K562 (cell line): ENCODE data around the gene GBF1. TPM values are rescaled to one million over a fixed set of nuclear protein-coding genes. Genes with fewer than 3 reads are reported as not detected.

Source experiments
- ATAC-seq: fragments of 200-7000 bp; cut with Tn5 transposase; 3 replicates; pipeline ENCODE4 v1.9.1; 2020; ENCODE audit warnings: moderate library complexity
- BruUV-seq: library from RNA; stranded (reverse); fragments of 400-500 nt; replicated peaks from 2 replicates; lab custom pipeline; 2021; lab: Mats Ljungman, UMichigan
- CTCF ChIA-PET: fragments of 300-600 bp; formaldehyde crosslinking; extraction: SDS; loops from one replicate; lab custom pipeline; 2021; ENCODE audit warnings: low intra/inter-chr PET ratio; lab: Yijun Ruan, JAX
- POLR2A ChIA-PET: fragments of 300-600, 350-650 bp; sonication (Branson Sonifier 250); formaldehyde crosslinking; extraction: SDS; loops from one replicate; lab custom pipeline; 2021; ENCODE audit warnings: antibody characterized with exemption, inconsistent platforms; lab: Yijun Ruan, JAX
- DNase-seq, 4 experiments: peaks; one replicate each; pipeline versions ENCODE4 v3.0.0 to v3.0.0-alpha.2; 2011 to 2018; ENCODE audit warnings: low spot score in 3 of 4, mixed read lengths in 3 of 4; ENCODE audit errors: extremely low read depth in 1 of 4
- FAIRE-seq: peaks from 2 replicates; lab custom pipeline; 2011; peaks lifted over from hg19 to GRCh38; lab: Jason Lieb, UNC
- H2AFZ ChIP-seq: 2 replicates; pipeline ENCODE4 v1.6.0; 2011; ENCODE audit warnings: low read depth, low read length, control low read depth, inconsistent platforms
- H3K27ac ChIP-seq: fragments of 200-600 bp; 3 replicates; pipeline ENCODE4 v1.8.0; 2011; ENCODE audit warnings: low read depth, mild to moderate bottlenecking, control low read depth, inconsistent platforms, low read length, moderate library complexity, mixed read lengths; ENCODE audit errors: extremely low read depth
- H3K27me3 ChIP-seq, 2 experiments: fragments of 300-600 bp in 1 of 2; 2 replicates in 1 of 2; 3 replicates in 1 of 2; pipeline versions ENCODE4 v1.6.0 to v1.8.0; 2011; ENCODE audit warnings: inconsistent platforms in 2 of 2, low read length in 2 of 2, mild to moderate bottlenecking in 1 of 2, mixed read lengths in 1 of 2, moderate library complexity in 1 of 2; ENCODE audit not compliant: control insufficient read depth in 2 of 2, insufficient read depth in 2 of 2
- H3K36me3 ChIP-seq: fragments of 300-600 bp; 3 replicates; pipeline ENCODE4 v1.8.0; 2011; ENCODE audit warnings: mild to moderate bottlenecking, low read length, inconsistent platforms; ENCODE audit not compliant: control insufficient read depth, insufficient read depth
- H3K4me1 ChIP-seq, 2 experiments: fragments of 200-600 bp in 1 of 2; replicated peaks in 1 of 2; 2 replicates in 1 of 2; 3 replicates in 1 of 2; pipeline versions ENCODE4 v1.5.1 to v1.8.0; 2011; ENCODE audit warnings: inconsistent platforms in 2 of 2, low read length in 2 of 2, mild to moderate bottlenecking in 1 of 2, mixed read lengths in 1 of 2, moderate library complexity in 1 of 2; ENCODE audit not compliant: control insufficient read depth in 2 of 2, insufficient read depth in 2 of 2
- H3K4me2 ChIP-seq: 2 replicates; pipeline ENCODE4 v1.6.1; 2011; ENCODE audit warnings: low read length, control low read depth, inconsistent platforms, mixed read lengths; ENCODE audit not compliant: insufficient read depth
- H3K4me3 ChIP-seq: fragments of 200-600 bp; sonication (generic), shearing (Covaris generic); 2 replicates; pipeline ENCODE4 v1.5.1; 2016; ENCODE audit warnings: control low read depth, inconsistent platforms
- H3K79me2 ChIP-seq: fragments of 200-600 bp; 3 replicates; pipeline ENCODE4 v1.8.0; 2011; ENCODE audit warnings: low read length, inconsistent platforms; ENCODE audit not compliant: control insufficient read depth, insufficient read depth
- H3K9ac ChIP-seq, 2 experiments: 2 replicates each; pipeline versions ENCODE4 v1.6.0 to v1.6.1; 2011; ENCODE audit warnings: low read depth in 2 of 2, low read length in 2 of 2, control low read depth in 1 of 2, inconsistent platforms in 1 of 2, mild to moderate bottlenecking in 1 of 2, mixed read lengths in 1 of 2; ENCODE audit not compliant: insufficient read depth in 1 of 2
- H3K9me1 ChIP-seq: one replicate; pipeline ENCODE4 v1.6.0; 2011; ENCODE audit warnings: inconsistent platforms, mild to moderate bottlenecking, low read length, moderate library complexity; ENCODE audit not compliant: control insufficient read depth, insufficient read depth
- H3K9me3 ChIP-seq: replicated peaks from 2 replicates; pipeline ENCODE4 v1.5.1; 2011; ENCODE audit warnings: low read depth, low read length, inconsistent platforms; ENCODE audit not compliant: control insufficient read depth, insufficient read depth
- H4K20me1 ChIP-seq: replicated peaks from 2 replicates; pipeline ENCODE4 v1.6.1; 2011; ENCODE audit warnings: low read length, inconsistent platforms, mixed read lengths; ENCODE audit not compliant: control insufficient read depth, insufficient read depth
- EZH2 ChIP-seq: IDR thresholded peaks from 2 replicates; pipeline ENCODE4 v1.6.1; 2012; ENCODE audit warnings: low read depth, mild to moderate bottlenecking, inconsistent platforms, low read length, borderline replicate concordance
- MEIS2 ChIP-seq: fragments of 450-650 bp; IDR thresholded peaks from 2 replicates; pipeline ENCODE4 v1.6.1; 2014; ENCODE audit warnings: mild to moderate bottlenecking; ENCODE audit not compliant: partially characterized antibody
- NR1H2 ChIP-seq: sonication (generic); formaldehyde crosslinking; IDR thresholded peaks from 2 replicates; pipeline ENCODE4 v1.4.0; 2020; ENCODE audit warnings: mild to moderate bottlenecking, missing genetic modification reagents
- ZNF140 ChIP-seq: fragments of 250-450 bp; sonication (Bioruptor Pico); IDR thresholded peaks from 2 replicates; pipeline ENCODE4 v1.8.0; 2021; ENCODE audit warnings: moderate library complexity, mild to moderate bottlenecking, inconsistent platforms
- ZNF277 ChIP-seq: fragments of 250-450 bp; sonication (Bioruptor Pico); IDR thresholded peaks from 2 replicates; pipeline ENCODE4 v1.8.0; 2022; ENCODE audit warnings: inconsistent platforms, mild to moderate bottlenecking, moderate library complexity, borderline replicate concordance
- WGBS: fragments of 100-300 bp; shearing (Covaris generic); methylation state at CpG from one replicate; pipeline ENCODE4 v1.1.6; 2016; ENCODE audit warnings: low coverage, mixed read lengths; ENCODE audit not compliant: insufficient coverage; ENCODE audit errors: missing lambda C conversion rate; 5-methylcytosine and 5-hydroxymethylcytosine counted together
- in situ Hi-C: fragments of 300-500 bp; cut with MboI; formaldehyde crosslinking; loops from 4 replicates; pipeline ENCODE4 v1.15.0; 2018; ENCODE audit warnings: inconsistent platforms, mixed read lengths
- intact Hi-C: fragments of 100-400 bp; cut with micrococcal nuclease; formaldehyde crosslinking; loops from 2 replicates; pipeline ENCODE4 v1.14.2; 2022
- polyA plus RNA-seq, 8 experiments: library from polyadenylated mRNA; depleted of rRNA in 4 of 8; stranded (reverse) in 5 of 8; unstranded in 3 of 8; fragments of >200 nt; fragmentation: Nextera tagmentation in 2 of 8; fragmentation: Illumina TruSeq in 1 of 8; extraction: Ambion mirVana in 2 of 8; extraction: Trizol in 1 of 8; gene quantifications; 2 replicates each; pipeline versions ENCODE4 v1.2.1 to v1.2.3, GENCODE V29; 2011 to 2014; ENCODE audit warnings: inconsistent platforms in 1 of 8, missing spikeins in 1 of 8
- total RNA-seq, 7 experiments: library from RNA; depleted of rRNA in 6 of 7; stranded (reverse); fragments of >200 nt in 6 of 7; fragmentation: Illumina TruSeq in 2 of 7; extraction: Trizol in 2 of 7; gene quantifications; 2 replicates each; pipeline versions ENCODE4 v1.2.1 to v1.2.3, GENCODE V29; 2011 to 2021; ENCODE audit warnings: low replicate concordance in 1 of 7

GBF1 gene
- total and polyA plus RNA-seq, 9 of the 15 experiments (the other 6 are each of a cell fraction or from before 2014, with no cell fraction given) = 0.69 to 28.0 (median 10.3) TPM

- no peaks in the 10 kb centered on the region; a peak in 3 of 5 replicates for H3K4me1 ChIP-seq
- POLR2A ChIA-PET = interaction anchor here (0.7 kb wide), 1 partner anchor 18 kb away, joined by 3 read pairs; no protein-coding TSS in a partner anchor
- no peak overlapping the region for H3K9ac ChIP-seq
- H2AFZ ChIP-seq = no peak overlapping the region
- in situ Hi-C loops = no loop called here
- H3K9me3 ChIP-seq = no peaks in the 10 kb centered on the region
- no peaks in the 10 kb centered on the region for H3K9me1 ChIP-seq
- 0 out of 3 replicates have a peak, but pooled peaks cover 4% of the 10 kb centered on the region for H3K36me3 ChIP-seq
- H3K27ac ChIP-seq = no peak overlapping the region
- peaks cover 28% of the 10 kb centered on the region for H4K20me1 ChIP-seq
- ATAC-seq = no peak
- H3K27me3 ChIP-seq = no peaks in the 10 kb centered on the region
- peaks cover 36% of the 10 kb centered on the region for H3K79me2 ChIP-seq
- H3K4me3 ChIP-seq = no peak overlapping the region
- 100% methylated on average over 1 of the region's 1 CpG for WGBS
- CTCF ChIA-PET = no interaction called here
- BruUV-seq = no TSS peak
- no peak overlapping the region for H3K4me2 ChIP-seq
- FAIRE-seq = no peak
- no peak for DNase-seq
- intact Hi-C loops = no loop called here
- TF ChIP-seq ZNF140 (CRISPR knock-in tag) = no peak
- no peak for TF ChIP-seq EZH2
- no peak for TF ChIP-seq MEIS2
- TF ChIP-seq NR1H2 (CRISPR knock-in tag) = no peak
- TF ChIP-seq ZNF277 (CRISPR knock-in tag) = no peak
Observed at GRCh38 chr10:102314801-102315200, 69.5 kb downstream of the GBF1 start.
